Measurements from ENCODE around the gene ITGA1. TPM values are rescaled to one million over a fixed set of nuclear protein-coding genes. Genes with fewer than 3 reads are reported as not detected.

The ITGA1 gene
- total and polyA plus RNA-seq, 4 donors, result 24.2 to 187 (median 48.5) TPM

DNA sequence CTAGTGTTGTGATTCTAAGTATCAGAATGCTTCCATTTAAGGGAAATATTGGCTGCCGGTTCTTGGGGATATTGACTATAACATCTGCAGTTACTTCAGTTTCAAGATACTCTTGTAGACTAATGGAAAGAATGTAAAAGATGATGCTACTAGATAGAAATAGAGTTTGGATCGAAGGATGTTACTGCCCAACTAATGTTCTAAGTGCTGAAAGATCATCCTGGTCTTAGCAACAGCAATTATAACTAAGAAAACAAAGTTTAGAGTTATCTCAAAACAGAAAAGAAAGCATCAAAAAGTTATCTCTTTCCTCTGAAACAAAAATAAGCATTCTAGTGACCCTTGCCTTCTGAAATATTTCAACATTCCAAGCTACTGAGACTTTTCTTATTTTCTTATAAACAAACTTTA, 49.9 kb downstream of the ITGA1 start:
- Histone ChIP-seq H3K9me3 (ENCODE audit: control insufficient read depth in 4 of 4, low read length in 3 of 4) (no peaks in the 10 kb centered on the region), H3K27me3 (ENCODE audit: control insufficient read depth in 4 of 4, insufficient read depth in 4 of 4, low read length in 3 of 4) (no peaks in the 10 kb centered on the region), H3K36me3 (ENCODE audit: control insufficient read depth in 4 of 4, insufficient read depth in 3 of 4, low read depth in 1 of 4, low read length in 3 of 4) (no peaks in the 10 kb centered on the region), H3K27ac (ENCODE audit: low read depth in 1 of 2, low read length in 2 of 2) (peak overlapping the region in 1 of 2 donors; percentile 21), H3K4me3 (ENCODE audit: low read depth in 1 of 3, low read length in 3 of 3) (no peak overlapping the region), H3K4me1 (ENCODE audit: control insufficient read depth in 4 of 4, insufficient read depth in 4 of 4, low read length in 3 of 4) (peaks cover 6 to 22% (median 14%) of the 10 kb centered on the region in 4 donors), H3K9ac (ENCODE audit: low read depth in 1 of 2, low read length in 2 of 2) (no peak overlapping the region)
- TF ChIP-seq, protein P1, sequence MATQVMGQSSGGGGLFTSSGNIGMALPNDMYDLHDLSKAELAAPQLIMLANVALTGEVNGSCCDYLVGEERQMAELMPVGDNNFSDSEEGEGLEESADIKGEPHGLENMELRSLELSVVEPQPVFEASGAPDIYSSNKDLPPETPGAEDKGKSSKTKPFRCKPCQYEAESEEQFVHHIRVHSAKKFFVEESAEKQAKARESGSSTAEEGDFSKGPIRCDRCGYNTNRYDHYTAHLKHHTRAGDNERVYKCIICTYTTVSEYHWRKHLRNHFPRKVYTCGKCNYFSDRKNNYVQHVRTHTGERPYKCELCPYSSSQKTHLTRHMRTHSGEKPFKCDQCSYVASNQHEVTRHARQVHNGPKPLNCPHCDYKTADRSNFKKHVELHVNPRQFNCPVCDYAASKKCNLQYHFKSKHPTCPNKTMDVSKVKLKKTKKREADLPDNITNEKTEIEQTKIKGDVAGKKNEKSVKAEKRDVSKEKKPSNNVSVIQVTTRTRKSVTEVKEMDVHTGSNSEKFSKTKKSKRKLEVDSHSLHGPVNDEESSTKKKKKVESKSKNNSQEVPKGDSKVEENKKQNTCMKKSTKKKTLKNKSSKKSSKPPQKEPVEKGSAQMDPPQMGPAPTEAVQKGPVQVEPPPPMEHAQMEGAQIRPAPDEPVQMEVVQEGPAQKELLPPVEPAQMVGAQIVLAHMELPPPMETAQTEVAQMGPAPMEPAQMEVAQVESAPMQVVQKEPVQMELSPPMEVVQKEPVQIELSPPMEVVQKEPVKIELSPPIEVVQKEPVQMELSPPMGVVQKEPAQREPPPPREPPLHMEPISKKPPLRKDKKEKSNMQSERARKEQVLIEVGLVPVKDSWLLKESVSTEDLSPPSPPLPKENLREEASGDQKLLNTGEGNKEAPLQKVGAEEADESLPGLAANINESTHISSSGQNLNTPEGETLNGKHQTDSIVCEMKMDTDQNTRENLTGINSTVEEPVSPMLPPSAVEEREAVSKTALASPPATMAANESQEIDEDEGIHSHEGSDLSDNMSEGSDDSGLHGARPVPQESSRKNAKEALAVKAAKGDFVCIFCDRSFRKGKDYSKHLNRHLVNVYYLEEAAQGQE (IDR thresholded peaks at IDR 0.05), result no peak
- TF ChIP-seq NR2F2 (IDR thresholded peaks at IDR 0.05) (peak; percentile 45), HNF4A (conservative IDR thresholded peaks at IDR 0.05) (peak in 1 of 2 donors; percentile 2)
- no peak for DNase-seq (ENCODE audit: low spot score)
- WGBS, result 79% methylated on average over 2 of the region's 2 CpGs

- Histone ChIP-seq H3K4me3 (ENCODE audit: low read depth in 1 of 3, low read length in 3 of 3) (no peak overlapping the region), H3K27ac (ENCODE audit: low read depth in 1 of 2, low read length in 2 of 2) (peak overlapping the region; percentile 8 to 12), H3K9me3 (ENCODE audit: control insufficient read depth in 4 of 4, low read length in 3 of 4) (no peaks in the 10 kb centered on the region), H3K27me3 (ENCODE audit: control insufficient read depth in 4 of 4, insufficient read depth in 4 of 4, low read length in 3 of 4) (no peaks in the 10 kb centered on the region), H3K4me1 (ENCODE audit: control insufficient read depth in 4 of 4, insufficient read depth in 4 of 4, low read length in 3 of 4) (peaks cover 6 to 22% (median 14%) of the 10 kb centered on the region in 4 donors), H3K9ac (ENCODE audit: low read depth in 1 of 2, low read length in 2 of 2) (no peak overlapping the region), H3K36me3 (ENCODE audit: control insufficient read depth in 4 of 4, insufficient read depth in 3 of 4, low read depth in 1 of 4, low read length in 3 of 4) (no peaks in the 10 kb centered on the region)
- TF ChIP-seq RXRA (IDR thresholded peaks at IDR 0.05) (no peak), JUND (IDR thresholded peaks at IDR 0.05) (no peak), TAF1 (conservative IDR thresholded peaks at IDR 0.05) (no peak), FOXA1 (IDR thresholded peaks at IDR 0.05) (no peak), YY1 (IDR thresholded peaks at IDR 0.05) (no peak), GABPA (IDR thresholded peaks at IDR 0.05 in 1 of 2, conservative IDR thresholded peaks at IDR 0.05 in 1 of 2) (no peak), HNF4G (IDR thresholded peaks at IDR 0.05) (no peak), NR2F2 (IDR thresholded peaks at IDR 0.05) (no peak), RAD21 (IDR thresholded peaks at IDR 0.05) (no peak), CTCF (IDR thresholded peaks at IDR 0.05; ENCODE audit: low read depth, low read length, missing input control) (no peak)
- TF ChIP-seq, protein P1 (IDR thresholded peaks at IDR 0.05), result no peak
- WGBS, result 87% methylated on average over 7 of the region's 7 CpGs
- no peak for DNase-seq (ENCODE audit: low spot score)
Observed at GRCh38 chr5:52838326-52839015, 50.8 kb downstream of the ITGA1 start.

Measured in liver (tissue), 9 donors.